Effector CD8-positive, alpha-beta T cell (primary cell): ENCODE results near the gene OLFML1.

ENCODE experiments used
- DNase-seq: peaks from one replicate; lab custom pipeline; 2025; lab: John Stamatoyannopoulos, UW

The OLFML1 gene

GRCh38 chr11:7480113-7480512, 5.2 kb upstream of the OLFML1 start:
- no peak for DNase-seq

GRCh38 chr11:7484131-7484530, 1.2 kb upstream of the OLFML1 start:
- no peak for DNase-seq

GRCh38 chr11:7484645-7485044, 661 bp upstream of the OLFML1 start:
- DNase-seq, result no peak

DNA sequence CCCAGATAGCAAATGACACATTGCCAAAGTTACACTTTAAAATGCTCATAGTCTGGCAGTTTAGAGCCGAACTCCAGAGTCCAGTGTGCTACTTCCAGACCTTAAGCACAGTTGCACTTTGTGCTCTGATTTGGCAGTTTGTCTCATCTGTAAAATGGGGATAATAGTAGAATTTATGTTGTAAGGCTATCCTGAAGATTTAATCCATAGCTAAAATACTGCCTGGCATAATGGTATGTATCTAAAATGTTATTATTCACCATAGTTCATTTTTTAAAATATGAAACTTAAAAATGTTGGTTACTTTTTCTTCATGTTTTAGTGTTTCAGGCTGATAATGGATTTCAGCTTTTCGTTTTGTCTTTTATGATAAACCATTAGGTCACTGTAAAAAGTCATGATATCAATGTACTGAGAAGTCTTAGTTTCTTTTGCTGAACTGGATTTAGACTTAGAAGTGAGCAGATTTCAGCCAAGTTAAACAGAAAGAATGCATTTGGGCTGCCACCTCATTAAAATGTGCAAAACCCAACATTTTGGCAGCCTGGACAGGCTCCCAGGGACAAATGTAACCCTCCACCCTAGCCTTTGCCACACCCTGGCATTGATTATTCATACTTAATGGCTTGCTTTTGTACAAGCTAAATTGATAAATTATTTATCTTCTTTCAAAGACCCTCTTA, 933 bp downstream of the OLFML1 start:
- no peak for DNase-seq

DNA sequence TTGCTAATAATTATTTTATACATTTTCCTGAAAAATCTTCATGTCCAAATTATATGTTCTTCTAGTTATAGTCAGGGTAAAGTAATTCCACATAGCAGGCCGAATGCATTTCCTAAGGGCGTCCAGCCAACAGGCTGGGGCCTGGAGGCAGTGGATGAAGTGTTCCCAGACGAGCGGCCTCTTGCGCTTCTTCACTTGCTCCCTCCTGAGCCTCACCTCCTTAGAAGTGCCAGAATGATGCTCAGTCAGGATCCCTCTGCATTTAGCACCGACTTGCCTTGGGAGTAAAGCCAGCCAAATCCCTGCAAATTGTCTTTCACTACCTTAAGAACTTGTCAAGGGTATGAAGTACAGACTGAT, 1.5 kb downstream of the OLFML1 start:
- no peak for DNase-seq

DNA sequence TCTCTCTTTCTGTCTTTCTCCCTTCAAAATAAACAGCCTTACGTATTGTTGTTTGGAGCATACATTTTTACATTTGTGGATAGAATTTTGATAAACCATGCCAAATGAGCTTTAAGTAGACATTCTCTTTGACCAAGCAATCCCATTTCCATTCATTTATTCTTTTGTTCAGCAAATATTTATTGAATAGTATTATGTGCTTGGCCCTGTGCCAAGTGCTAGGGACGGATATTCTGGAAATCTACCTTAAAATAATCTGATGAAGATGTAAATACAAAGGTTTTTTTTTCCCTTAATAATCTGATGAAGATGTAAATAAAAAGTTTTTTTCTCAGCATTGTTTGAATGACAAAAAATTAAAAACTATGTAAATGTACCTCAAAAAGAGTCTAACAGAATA, 2.1 kb downstream of the OLFML1 start:
- no peak for DNase-seq

DNA sequence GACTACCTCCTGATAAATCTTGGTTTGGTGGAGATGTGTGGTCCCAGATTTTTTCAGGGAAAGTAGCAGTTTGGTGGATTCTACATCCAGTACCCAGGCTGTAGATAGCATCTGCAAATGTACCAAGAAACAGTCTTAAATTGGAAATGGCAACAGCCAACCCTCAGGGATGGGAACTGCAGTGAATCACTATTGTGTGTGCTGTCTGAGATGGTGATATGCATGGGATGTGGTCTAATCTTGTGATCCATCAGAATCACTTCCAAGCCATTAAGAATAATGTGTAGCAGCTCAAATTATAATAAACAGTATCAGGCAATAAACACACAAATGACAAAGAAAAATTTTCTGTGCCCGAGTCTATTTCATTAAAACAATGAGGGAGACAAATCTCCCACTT, 3.4 kb downstream of the OLFML1 start:
- DNase-seq, result no peak

DNA sequence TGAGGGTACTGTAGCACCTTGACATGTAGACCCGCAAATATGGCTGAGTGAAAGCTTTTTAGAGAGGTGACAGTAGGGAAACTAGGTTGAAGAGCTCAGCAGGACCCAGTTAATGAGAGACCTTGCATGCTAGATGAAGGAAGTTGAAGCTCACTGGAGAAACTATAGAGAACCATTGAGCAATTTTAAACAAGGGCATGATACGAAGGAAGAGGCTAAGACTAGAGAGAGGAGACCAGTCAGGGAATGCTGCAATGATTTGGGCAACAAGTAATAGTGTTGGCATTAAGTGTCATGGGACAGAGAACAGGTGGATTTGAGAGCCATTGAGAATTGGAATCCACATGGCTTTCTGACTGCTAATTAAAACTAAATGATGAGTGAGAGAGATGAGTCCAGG, 4.1 kb downstream of the OLFML1 start:
- DNase-seq, result no peak

GRCh38 chr11:7490054-7490453, 4.7 kb downstream of the OLFML1 start:
- no peak for DNase-seq

- DNase-seq, result no peak
Observed at GRCh38 chr11:7490535-7490934, 5.2 kb downstream of the OLFML1 start.

- no peak for DNase-seq
Observed at GRCh38 chr11:7492253-7492652, 6.9 kb downstream of the OLFML1 start.

- DNase-seq, result no peak
Observed at GRCh38 chr11:7493670-7494069, 8.4 kb downstream of the OLFML1 start.

GRCh38 chr11:7494086-7494745, 8.9 kb downstream of the OLFML1 start:
- DNase-seq, result no peak

DNA sequence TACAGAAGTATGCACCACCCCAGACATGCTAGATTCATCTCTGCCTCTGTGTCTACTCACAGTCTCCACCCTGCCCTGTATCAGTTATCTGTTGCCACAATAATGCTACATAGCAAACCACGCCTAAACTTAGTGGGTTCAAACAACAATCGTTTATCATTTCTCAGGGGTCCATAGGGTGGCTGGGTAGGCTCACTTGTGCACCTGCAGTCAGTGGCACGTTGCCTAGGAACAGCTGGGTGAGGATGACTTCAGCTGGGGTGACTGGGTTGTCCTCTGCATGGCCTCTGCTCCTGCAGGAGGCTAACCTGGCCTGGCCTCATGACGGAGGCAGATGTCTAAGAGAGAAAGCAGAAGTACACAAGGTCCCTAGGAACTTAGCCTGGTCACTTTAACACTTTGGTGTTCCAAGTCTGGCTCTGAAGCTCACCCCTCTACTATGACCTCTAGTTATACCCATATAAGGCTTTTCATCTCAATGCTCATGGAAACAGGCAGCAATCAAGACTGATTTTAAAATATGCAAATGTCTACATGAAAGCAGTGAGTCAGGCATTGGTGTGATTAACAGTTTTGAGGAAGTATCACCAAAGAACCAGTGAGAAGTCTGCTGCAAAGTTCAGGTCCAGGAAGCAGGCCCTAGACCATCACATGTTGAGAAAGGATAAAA, 10.7 kb downstream of the OLFML1 start:
- DNase-seq, result no peak

- DNase-seq, result no peak
Observed at GRCh38 chr11:7498193-7498592, 12.9 kb downstream of the OLFML1 start.

GRCh38 chr11:7499081-7499480, 13.8 kb downstream of the OLFML1 start:
- DNase-seq, result no peak

DNA sequence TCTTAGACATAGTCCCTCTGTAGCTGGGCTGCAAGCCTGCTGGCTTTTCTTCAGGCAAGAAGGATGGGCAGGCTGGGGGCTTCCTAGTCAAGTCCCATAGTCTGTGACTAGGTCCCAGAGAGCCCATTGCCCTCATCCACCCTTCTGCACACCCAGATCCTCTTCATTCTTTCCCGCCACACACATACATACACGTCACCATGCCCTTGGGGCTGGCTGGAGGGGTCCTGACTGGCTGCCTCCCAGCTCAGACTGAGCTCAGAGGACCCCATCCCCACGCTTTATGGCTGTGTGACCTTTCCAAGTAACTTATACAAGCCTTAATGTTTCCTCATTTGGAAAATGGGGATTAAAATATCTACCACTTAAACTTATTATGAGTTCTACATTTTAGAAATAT, 14.9 kb downstream of the OLFML1 start:
- no peak for DNase-seq

DNA sequence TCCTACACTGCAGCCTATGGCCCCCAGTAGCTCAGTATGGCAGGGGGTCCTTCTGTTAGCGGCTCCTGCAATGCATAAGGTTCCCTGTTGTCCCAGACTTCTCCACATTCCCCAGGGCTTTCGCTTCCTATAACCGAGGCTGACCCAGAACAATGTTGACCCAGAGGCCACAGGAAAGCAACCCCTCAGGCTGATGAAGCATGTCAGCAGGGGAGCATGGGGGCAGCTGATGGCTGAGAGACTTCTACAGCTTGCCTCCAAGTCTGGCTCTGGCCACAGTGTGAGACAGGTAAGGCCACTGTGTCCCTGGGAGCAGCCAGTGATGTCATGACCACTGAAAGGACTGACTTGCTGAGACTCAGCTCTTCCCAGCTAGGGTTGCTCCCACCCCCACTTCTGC, 15.9 kb downstream of the OLFML1 start:
- DNase-seq, result no peak

DNA sequence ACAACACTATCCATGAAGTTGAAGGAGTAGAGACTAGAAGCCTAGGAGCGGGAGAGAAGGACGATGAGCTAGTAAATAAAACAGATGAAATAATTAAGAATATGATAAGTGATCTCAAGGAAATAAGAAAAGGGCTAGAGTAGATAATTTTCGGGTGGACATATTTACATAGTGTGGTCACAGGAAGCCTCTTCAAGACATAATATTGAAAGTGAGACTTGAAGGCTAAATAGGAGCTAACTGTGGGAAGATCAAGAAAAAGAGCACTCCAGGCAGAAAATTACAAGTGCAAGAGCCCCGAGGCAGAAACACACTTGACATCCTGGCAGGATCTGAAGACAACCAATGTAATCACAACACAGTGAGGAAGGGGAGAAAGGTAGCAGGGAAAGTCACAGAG, 16.6 kb downstream of the OLFML1 start:
- DNase-seq, result no peak

DNA sequence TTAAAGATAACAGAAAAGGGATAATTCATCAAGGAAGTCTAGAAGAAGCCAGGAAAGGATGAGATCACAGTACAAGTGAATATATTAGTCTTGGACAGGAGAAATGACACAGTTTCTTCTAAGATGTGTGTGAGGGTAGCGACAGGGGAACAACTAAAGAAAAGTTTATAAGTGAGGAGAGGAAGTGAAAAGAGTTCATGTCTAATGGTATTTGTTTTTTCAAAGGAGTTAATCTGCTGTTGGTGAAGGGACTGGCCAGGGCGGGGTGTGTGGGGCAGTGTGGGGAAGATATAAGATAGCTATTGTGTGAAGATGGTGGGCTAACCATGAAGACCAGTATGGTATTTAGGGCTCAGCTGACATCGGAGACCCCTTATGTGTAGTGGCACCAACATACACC, 20.9 kb downstream of the OLFML1 start:
- DNase-seq, result no peak

DNA sequence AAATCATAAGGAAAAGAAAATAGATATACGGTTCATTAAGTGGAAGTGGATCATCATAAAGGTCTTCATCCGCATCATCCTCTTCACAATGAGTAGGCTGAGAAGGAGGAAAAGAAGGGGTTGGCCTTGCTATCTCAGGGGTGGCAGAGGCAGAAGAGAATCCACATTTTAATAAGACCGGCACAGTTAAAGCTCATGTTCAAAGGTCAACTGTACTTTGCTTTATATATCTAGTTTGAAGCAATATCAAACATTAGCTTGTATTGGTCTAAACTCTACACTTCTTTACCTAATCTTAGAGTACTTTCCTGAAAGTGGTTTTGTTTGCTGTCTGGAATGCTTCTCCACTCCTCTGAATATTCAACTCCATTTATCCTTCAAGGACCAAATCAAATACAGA, 22.8 kb downstream of the OLFML1 start:
- no peak for DNase-seq

GRCh38 chr11:7509966-7510365, 24.7 kb downstream of the OLFML1 start:
- no peak for DNase-seq

GRCh38 chr11:7511401-7511800, 26.1 kb downstream of the OLFML1 start:
- DNase-seq, result no peak
